ENCODE results near the gene ITGB3.

ITGB3 gene

GRCh38 chr17:47208744-47209488 is 44.7 kb upstream of the ITGB3 start, which contains the start of gene MYL4:
Gene MYL4 (plus strand): TSS chr17:47209348. CDS start chr17:47209423, 75 bp downstream.
- no peaks in the 10 kb centered on the region for H3K36me3 ChIP-seq (ENCODE audit: control insufficient read depth in 4 of 4, insufficient read depth in 4 of 4, low read length in 3 of 4)
- no peaks in the 10 kb centered on the region for H3K9me3 ChIP-seq (ENCODE audit: control extremely low read depth in 1 of 5, control insufficient read depth in 4 of 5, insufficient read depth in 2 of 5, low read depth in 1 of 5, low read length in 4 of 5)
- DNase-seq = no peak
- peaks cover 4 to 35% (median 19%) of the 10 kb centered on the region in 4 experiments for H3K4me1 ChIP-seq (ENCODE audit: control extremely low read depth in 1 of 4, control insufficient read depth in 4 of 4, insufficient read depth in 4 of 4, low read length in 3 of 4)
- POLR2A ChIA-PET = no interaction called here
- no peak within 1 kb of the TSS for H3K4me3 ChIP-seq (ENCODE audit: control insufficient read depth in 1 of 7, extremely low read depth in 1 of 7, insufficient read depth in 4 of 7, low read depth in 2 of 7, low read length in 6 of 7)
- 86% methylated on average over 3 of the region's 6 CpGs for WGBS (ENCODE audit: insufficient coverage)
- peaks cover 0 to 2% (median 0%) of the 10 kb centered on the region in 5 experiments for H3K27me3 ChIP-seq (replicated peaks in 2 of 5; ENCODE audit: control insufficient read depth in 4 of 5, insufficient read depth in 5 of 5, low read length in 4 of 5)
- H3K27ac ChIP-seq (ENCODE audit: insufficient read depth in 1 of 2, low read depth in 1 of 2, low read length in 2 of 2, poor library complexity in 1 of 2, severe bottlenecking in 2 of 2) = peak within 1 kb of the TSS in 1 of 2 experiments; percentile 70
- CTCF ChIA-PET = interaction anchor here (0.6 to 1.2 kb wide), 2 partner anchors 17 to 20 kb away, joined by 3 read pairs; no protein-coding TSS in a partner anchor

- ChIA-PET POLR2A (no interaction called here), CTCF (interaction anchor here (1.2 kb wide), 1 partner anchor 20 kb away, joined by 3 read pairs; no protein-coding TSS in a partner anchor)
- peaks cover 0 to 2% (median 0%) of the 10 kb centered on the region in 5 experiments for H3K27me3 ChIP-seq (replicated peaks in 2 of 5; ENCODE audit: control insufficient read depth in 4 of 5, insufficient read depth in 5 of 5, low read length in 4 of 5)
- H3K4me3 ChIP-seq (ENCODE audit: control insufficient read depth in 1 of 7, extremely low read depth in 1 of 7, insufficient read depth in 4 of 7, low read depth in 2 of 7, low read length in 6 of 7) = no peak overlapping the region
- no peaks in the 10 kb centered on the region for H3K36me3 ChIP-seq (ENCODE audit: control insufficient read depth in 4 of 4, insufficient read depth in 4 of 4, low read length in 3 of 4)
- H3K4me1 ChIP-seq (ENCODE audit: control extremely low read depth in 1 of 4, control insufficient read depth in 4 of 4, insufficient read depth in 4 of 4, low read length in 3 of 4) = peaks cover 4 to 30% (median 14%) of the 10 kb centered on the region in 4 experiments
- DNase-seq = no peak
- 90% methylated on average over 2 of the region's 3 CpGs for WGBS (ENCODE audit: insufficient coverage)
- peak overlapping the region in 1 of 2 experiments; percentile 70 for H3K27ac ChIP-seq (ENCODE audit: insufficient read depth in 1 of 2, low read depth in 1 of 2, low read length in 2 of 2, poor library complexity in 1 of 2, severe bottlenecking in 2 of 2)
- no peaks in the 10 kb centered on the region for H3K9me3 ChIP-seq (ENCODE audit: control extremely low read depth in 1 of 5, control insufficient read depth in 4 of 5, insufficient read depth in 2 of 5, low read depth in 1 of 5, low read length in 4 of 5)
Measured at GRCh38 chr17:47209499-47209898, 44.1 kb upstream of the ITGB3 start.

- H3K4me1 ChIP-seq (ENCODE audit: control extremely low read depth in 1 of 4, control insufficient read depth in 4 of 4, insufficient read depth in 4 of 4, low read length in 3 of 4) = peaks cover 0 to 25% (median 9%) of the 10 kb centered on the region in 4 experiments
- peak overlapping the region in 1 of 7 experiments; percentile 2 for H3K4me3 ChIP-seq (ENCODE audit: control insufficient read depth in 1 of 7, extremely low read depth in 1 of 7, insufficient read depth in 4 of 7, low read depth in 2 of 7, low read length in 6 of 7)
- H3K27ac ChIP-seq (ENCODE audit: insufficient read depth in 1 of 2, low read depth in 1 of 2, low read length in 2 of 2, poor library complexity in 1 of 2, severe bottlenecking in 2 of 2) = peak overlapping the region in 1 of 2 experiments; percentile 70
- no peaks in the 10 kb centered on the region for H3K9me3 ChIP-seq (ENCODE audit: control extremely low read depth in 1 of 5, control insufficient read depth in 4 of 5, insufficient read depth in 2 of 5, low read depth in 1 of 5, low read length in 4 of 5)
- 43% methylated on average over 1 of the region's 3 CpGs for WGBS (ENCODE audit: insufficient coverage)
- H3K36me3 ChIP-seq (ENCODE audit: control insufficient read depth in 4 of 4, insufficient read depth in 4 of 4, low read length in 3 of 4) = no peaks in the 10 kb centered on the region
- peaks cover 0 to 2% (median 0%) of the 10 kb centered on the region in 5 experiments for H3K27me3 ChIP-seq (replicated peaks in 2 of 5; ENCODE audit: control insufficient read depth in 4 of 5, insufficient read depth in 5 of 5, low read length in 4 of 5)
- DNase-seq = no peak
- ChIA-PET CTCF (no interaction called here), POLR2A (no interaction called here)
Measured at GRCh38 chr17:47210105-47210504, 43.5 kb upstream of the ITGB3 start.

GRCh38 chr17:47210779-47211178 is 42.8 kb upstream of the ITGB3 start:
- 100% methylated on average over 1 of the region's 2 CpGs for WGBS (ENCODE audit: insufficient coverage)
- no peak overlapping the region for H3K27ac ChIP-seq (ENCODE audit: insufficient read depth in 1 of 2, low read depth in 1 of 2, low read length in 2 of 2, poor library complexity in 1 of 2, severe bottlenecking in 2 of 2)
- peaks cover 0 to 2% (median 0%) of the 10 kb centered on the region in 5 experiments for H3K27me3 ChIP-seq (replicated peaks in 2 of 5; ENCODE audit: control insufficient read depth in 4 of 5, insufficient read depth in 5 of 5, low read length in 4 of 5)
- peaks cover 0 to 19% (median 5%) of the 10 kb centered on the region in 4 experiments for H3K4me1 ChIP-seq (ENCODE audit: control extremely low read depth in 1 of 4, control insufficient read depth in 4 of 4, insufficient read depth in 4 of 4, low read length in 3 of 4)
- no peak for DNase-seq
- no peaks in the 10 kb centered on the region for H3K9me3 ChIP-seq (ENCODE audit: control extremely low read depth in 1 of 5, control insufficient read depth in 4 of 5, insufficient read depth in 2 of 5, low read depth in 1 of 5, low read length in 4 of 5)
- H3K4me3 ChIP-seq (ENCODE audit: control insufficient read depth in 1 of 7, extremely low read depth in 1 of 7, insufficient read depth in 4 of 7, low read depth in 2 of 7, low read length in 6 of 7) = peak overlapping the region in 1 of 7 experiments; percentile 2
- ChIA-PET CTCF (no interaction called here), POLR2A (no interaction called here)
- H3K36me3 ChIP-seq (ENCODE audit: control insufficient read depth in 4 of 4, insufficient read depth in 4 of 4, low read length in 3 of 4) = no peaks in the 10 kb centered on the region

- ChIA-PET CTCF (no interaction called here), POLR2A (no interaction called here)
- Histone ChIP-seq H3K27ac (ENCODE audit: insufficient read depth in 1 of 2, low read depth in 1 of 2, low read length in 2 of 2, poor library complexity in 1 of 2, severe bottlenecking in 2 of 2) (no peak overlapping the region), H3K4me1 (ENCODE audit: control extremely low read depth in 1 of 4, control insufficient read depth in 4 of 4, insufficient read depth in 4 of 4, low read length in 3 of 4) (peaks cover 0 to 19% (median 8%) of the 10 kb centered on the region in 4 experiments), H3K9me3 (ENCODE audit: control extremely low read depth in 1 of 5, control insufficient read depth in 4 of 5, insufficient read depth in 2 of 5, low read depth in 1 of 5, low read length in 4 of 5) (no peaks in the 10 kb centered on the region), H3K36me3 (ENCODE audit: control insufficient read depth in 4 of 4, insufficient read depth in 4 of 4, low read length in 3 of 4) (no peaks in the 10 kb centered on the region), H3K27me3 (replicated peaks in 2 of 5; ENCODE audit: control insufficient read depth in 4 of 5, insufficient read depth in 5 of 5, low read length in 4 of 5) (peaks cover 0 to 2% (median 0%) of the 10 kb centered on the region in 5 experiments), H3K4me3 (ENCODE audit: control insufficient read depth in 1 of 7, extremely low read depth in 1 of 7, insufficient read depth in 4 of 7, low read depth in 2 of 7, low read length in 6 of 7) (no peak overlapping the region)
- 96% methylated on average over 2 of the region's 2 CpGs for WGBS (ENCODE audit: insufficient coverage)
- no peak for DNase-seq
Measured at GRCh38 chr17:47212458-47212857, 41.2 kb upstream of the ITGB3 start.

GRCh38 chr17:47213540-47213939 is 40.1 kb upstream of the ITGB3 start:
- Histone ChIP-seq H3K36me3 (ENCODE audit: control insufficient read depth in 4 of 4, insufficient read depth in 4 of 4, low read length in 3 of 4) (no peaks in the 10 kb centered on the region), H3K4me3 (ENCODE audit: control insufficient read depth in 1 of 7, extremely low read depth in 1 of 7, insufficient read depth in 4 of 7, low read depth in 2 of 7, low read length in 6 of 7) (no peak overlapping the region), H3K4me1 (ENCODE audit: control extremely low read depth in 1 of 4, control insufficient read depth in 4 of 4, insufficient read depth in 4 of 4, low read length in 3 of 4) (peaks cover 0 to 27% (median 15%) of the 10 kb centered on the region in 4 experiments), H3K27me3 (replicated peaks in 2 of 5; ENCODE audit: control insufficient read depth in 4 of 5, insufficient read depth in 5 of 5, low read length in 4 of 5) (peaks cover 0 to 2% (median 0%) of the 10 kb centered on the region in 5 experiments), H3K27ac (ENCODE audit: insufficient read depth in 1 of 2, low read depth in 1 of 2, low read length in 2 of 2, poor library complexity in 1 of 2, severe bottlenecking in 2 of 2) (no peak overlapping the region), H3K9me3 (ENCODE audit: control extremely low read depth in 1 of 5, control insufficient read depth in 4 of 5, insufficient read depth in 2 of 5, low read depth in 1 of 5, low read length in 4 of 5) (no peaks in the 10 kb centered on the region)
- peak in 2 of 3 donors; percentile 66 to 81 for DNase-seq
- WGBS (ENCODE audit: insufficient coverage) = no CpG with 5 or more reads among the region's 4 CpGs
- ChIA-PET CTCF (no interaction called here), POLR2A (no interaction called here)

- DNase-seq = no peak
- ChIA-PET POLR2A (no interaction called here), CTCF (no interaction called here)
- WGBS (ENCODE audit: insufficient coverage) = 100% methylated on average over 1 of the region's 3 CpGs
- Histone ChIP-seq H3K4me1 (ENCODE audit: control extremely low read depth in 1 of 4, control insufficient read depth in 4 of 4, insufficient read depth in 4 of 4, low read length in 3 of 4) (peaks cover 5 to 38% (median 27%) of the 10 kb centered on the region in 4 experiments), H3K27me3 (replicated peaks in 2 of 5; ENCODE audit: control insufficient read depth in 4 of 5, insufficient read depth in 5 of 5, low read length in 4 of 5) (peaks cover 0 to 2% (median 0%) of the 10 kb centered on the region in 5 experiments), H3K9me3 (ENCODE audit: control extremely low read depth in 1 of 5, control insufficient read depth in 4 of 5, insufficient read depth in 2 of 5, low read depth in 1 of 5, low read length in 4 of 5) (no peaks in the 10 kb centered on the region), H3K36me3 (ENCODE audit: control insufficient read depth in 4 of 4, insufficient read depth in 4 of 4, low read length in 3 of 4) (no peaks in the 10 kb centered on the region), H3K27ac (ENCODE audit: insufficient read depth in 1 of 2, low read depth in 1 of 2, low read length in 2 of 2, poor library complexity in 1 of 2, severe bottlenecking in 2 of 2) (no peak overlapping the region), H3K4me3 (ENCODE audit: control insufficient read depth in 1 of 7, extremely low read depth in 1 of 7, insufficient read depth in 4 of 7, low read depth in 2 of 7, low read length in 6 of 7) (no peak overlapping the region)
Measured at GRCh38 chr17:47214931-47215330, 38.7 kb upstream of the ITGB3 start.

All from common myeloid progenitor, CD34-positive (primary cell).